K562 (cell line): Measurements from ENCODE around the gene TRIM45. TPM values are rescaled to one million over a fixed set of nuclear protein-coding genes. Genes with fewer than 3 reads are reported as not detected.

Experiments used
- BCOR ChIP-seq: fragments of 450-650 bp; IDR thresholded peaks from 2 replicates; pipeline ENCODE4 v1.6.1; 2016
- COPS2 ChIP-seq: fragments of 450-650 bp; conservative IDR thresholded peaks from 2 replicates; pipeline ENCODE4 v1.6.1; 2016; ENCODE audit warnings: mild to moderate bottlenecking, moderate library complexity
- CSDE1 ChIP-seq, 2 experiments: fragments of 450-650 bp; IDR thresholded peaks; 2 replicates each; pipeline ENCODE4 v1.6.1; 2016; ENCODE audit warnings: mild to moderate bottlenecking in 1 of 2
- DPF2 ChIP-seq: fragments of 450-650 bp; IDR thresholded peaks from 2 replicates; pipeline ENCODE4 v1.6.1; 2016
- EP300 ChIP-seq: IDR thresholded peaks from 2 replicates; pipeline ENCODE4 v1.6.1; 2012; ENCODE audit warnings: low read length, improper control_type of control experiment
- EP400 ChIP-seq: fragments of 450-650 bp; IDR thresholded peaks from 2 replicates; pipeline ENCODE4 v1.6.1; 2017; ENCODE audit warnings: antibody characterized with exemption, mild to moderate bottlenecking, moderate library complexity
- FOXA1 ChIP-seq: fragments of 450-650 bp; IDR thresholded peaks from 2 replicates; pipeline ENCODE4 v1.6.1; 2016; ENCODE audit warnings: mild to moderate bottlenecking, borderline replicate concordance
- FOXJ2 ChIP-seq: fragments of 200-800 bp; sonication (Bioruptor generic); IDR thresholded peaks from 2 replicates; pipeline ENCODE4 v1.6.1; 2016; ENCODE audit warnings: missing genetic modification characterization, missing compliant biosample characterization
- GTF2F1 ChIP-seq: IDR thresholded peaks from 2 replicates; pipeline ENCODE4 v1.6.1; 2011; ENCODE audit warnings: low read depth, low read length, improper control_type of control experiment
- MAFK ChIP-seq: IDR thresholded peaks from 2 replicates; pipeline ENCODE4 v1.6.1; 2011; ENCODE audit warnings: low read length, improper control_type of control experiment
- NR4A1 ChIP-seq, 2 experiments: fragments of 250-450 bp in 1 of 2; fragments of 450-650 bp in 1 of 2; sonication (Bioruptor Pico) in 1 of 2; IDR thresholded peaks; 2 replicates each; pipeline versions ENCODE4 v1.4.0 to v1.6.1; 2016 to 2020; ENCODE audit warnings: mild to moderate bottlenecking in 2 of 2, missing compliant biosample characterization in 1 of 2, missing genetic modification characterization in 1 of 2, moderate library complexity in 1 of 2
- PHB ChIP-seq: fragments of 250-450 bp; sonication (Bioruptor Pico); IDR thresholded peaks from 2 replicates; pipeline ENCODE4 v1.5.0; 2021
- SIRT6 ChIP-seq: IDR thresholded peaks from one replicate; pipeline ENCODE4 v1.6.1; 2012; ENCODE audit warnings: low read depth, mild to moderate bottlenecking, control low read depth, inconsistent platforms, low read length, moderate library complexity
- SMARCE1 ChIP-seq: fragments of 450-650 bp; IDR thresholded peaks from 2 replicates; pipeline ENCODE4 v1.7.1; 2016; ENCODE audit warnings: mild to moderate bottlenecking
- SNRNP70 ChIP-seq: fragments of 200-400 bp; formaldehyde crosslinking; optimal IDR thresholded peaks from 2 replicates; pipeline ENCODE3; 2017; ENCODE audit warnings: low read depth, low read length
- TARDBP ChIP-seq: fragments of 450-650 bp; IDR thresholded peaks from 2 replicates; pipeline ENCODE4 v1.6.1; 2016
- TCF7 ChIP-seq: sonication (generic); IDR thresholded peaks from 2 replicates; pipeline ENCODE4 v1.6.1; 2016; ENCODE audit warnings: antibody characterized with exemption, borderline replicate concordance
- ZSCAN32 ChIP-seq: fragments of 450-650 bp; formaldehyde crosslinking; IDR thresholded peaks from 2 replicates; pipeline ENCODE4 v1.4.0; 2020; ENCODE audit warnings: mild to moderate bottlenecking, moderate library complexity
- polyA plus RNA-seq, 8 experiments: library from polyadenylated mRNA; depleted of rRNA in 4 of 8; stranded (reverse) in 5 of 8; unstranded in 3 of 8; fragments of >200 nt; fragmentation: Nextera tagmentation in 2 of 8; fragmentation: Illumina TruSeq in 1 of 8; extraction: Ambion mirVana in 2 of 8; extraction: Trizol in 1 of 8; gene quantifications; 2 replicates each; pipeline versions ENCODE4 v1.2.1 to v1.2.3, GENCODE V29; 2011 to 2014; ENCODE audit warnings: inconsistent platforms in 1 of 8, missing spikeins in 1 of 8
- total RNA-seq, 7 experiments: library from RNA; depleted of rRNA in 6 of 7; stranded (reverse); fragments of >200 nt in 6 of 7; fragmentation: Illumina TruSeq in 2 of 7; extraction: Trizol in 2 of 7; gene quantifications; 2 replicates each; pipeline versions ENCODE4 v1.2.1 to v1.2.3, GENCODE V29; 2011 to 2021; ENCODE audit warnings: low replicate concordance in 1 of 7
- TF ChIP-seq, protein P1 (sequence below): fragments of 250-450 bp; sonication (Bioruptor Pico); IDR thresholded peaks from 2 replicates; pipeline ENCODE4 v1.9.0; 2021; ENCODE audit warnings: mild to moderate bottlenecking, inconsistent platforms
- TF ChIP-seq, protein P2 (sequence below): fragments of 450-650 bp; conservative IDR thresholded peaks from 2 replicates; pipeline ENCODE4 v1.6.1; 2016; ENCODE audit warnings: missing genetic modification characterization, low read depth, mild to moderate bottlenecking, control low read depth, missing compliant biosample characterization
- TF ChIP-seq, protein P3 (sequence below): IDR thresholded peaks from 3 replicates; pipeline ENCODE4 v1.6.1; 2011; ENCODE audit warnings: borderline replicate concordance, mild to moderate bottlenecking, moderate library complexity; ENCODE audit not compliant: insufficient read length; ENCODE audit errors: extremely low read depth

The TRIM45 gene
- total and polyA plus RNA-seq, 9 of the 15 experiments (the other 6 are each of a cell fraction or from before 2014, with no cell fraction given), result 1.9 to 6.2 (median 3.6) TPM

DNA sequence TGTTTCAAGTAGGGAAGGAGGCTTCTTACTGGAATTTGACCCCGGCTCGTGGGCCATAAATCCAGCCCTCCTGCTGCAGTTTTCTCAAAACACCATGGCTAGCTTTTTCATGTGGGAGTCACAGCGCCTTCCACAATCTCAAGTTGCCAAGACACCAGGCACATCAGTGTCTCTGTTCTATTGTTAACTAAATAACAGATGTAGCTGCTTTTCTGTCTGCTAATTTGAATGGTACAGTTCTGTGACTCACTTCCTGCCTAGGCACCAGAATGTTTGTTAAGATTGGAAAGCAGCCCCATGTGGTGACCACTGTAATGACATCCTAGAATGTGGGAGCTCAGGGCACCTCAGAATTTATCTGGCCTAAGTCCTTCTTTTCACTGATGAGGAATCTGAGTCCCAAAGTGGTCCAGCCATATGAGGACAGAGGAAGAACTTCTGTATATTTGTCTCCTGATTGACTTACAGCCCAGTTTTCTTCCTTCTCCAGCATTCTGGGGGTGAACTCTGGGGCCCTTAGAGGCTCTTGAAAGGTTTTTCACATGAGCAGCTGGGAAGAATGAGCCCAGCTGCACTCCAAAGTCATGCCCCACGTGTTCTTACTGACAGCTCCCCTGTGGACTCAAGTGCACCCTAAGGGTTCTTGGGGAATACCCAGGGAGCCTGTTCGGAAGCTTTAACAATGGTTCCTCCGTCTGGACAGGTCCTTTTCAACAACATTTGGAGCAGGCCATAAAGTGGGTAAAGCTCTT is 27.5 kb downstream of the TRIM45 start (continued):
- TF ChIP-seq, protein P1, sequence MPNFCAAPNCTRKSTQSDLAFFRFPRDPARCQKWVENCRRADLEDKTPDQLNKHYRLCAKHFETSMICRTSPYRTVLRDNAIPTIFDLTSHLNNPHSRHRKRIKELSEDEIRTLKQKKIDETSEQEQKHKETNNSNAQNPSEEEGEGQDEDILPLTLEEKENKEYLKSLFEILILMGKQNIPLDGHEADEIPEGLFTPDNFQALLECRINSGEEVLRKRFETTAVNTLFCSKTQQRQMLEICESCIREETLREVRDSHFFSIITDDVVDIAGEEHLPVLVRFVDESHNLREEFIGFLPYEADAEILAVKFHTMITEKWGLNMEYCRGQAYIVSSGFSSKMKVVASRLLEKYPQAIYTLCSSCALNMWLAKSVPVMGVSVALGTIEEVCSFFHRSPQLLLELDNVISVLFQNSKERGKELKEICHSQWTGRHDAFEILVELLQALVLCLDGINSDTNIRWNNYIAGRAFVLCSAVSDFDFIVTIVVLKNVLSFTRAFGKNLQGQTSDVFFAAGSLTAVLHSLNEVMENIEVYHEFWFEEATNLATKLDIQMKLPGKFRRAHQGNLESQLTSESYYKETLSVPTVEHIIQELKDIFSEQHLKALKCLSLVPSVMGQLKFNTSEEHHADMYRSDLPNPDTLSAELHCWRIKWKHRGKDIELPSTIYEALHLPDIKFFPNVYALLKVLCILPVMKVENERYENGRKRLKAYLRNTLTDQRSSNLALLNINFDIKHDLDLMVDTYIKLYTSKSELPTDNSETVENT (CRISPR knock-in tag), result no peak
- TF ChIP-seq PHB (no peak), FOXJ2 (tag) (no peak), NR4A1 (CRISPR knock-in tag; IDR thresholded peaks at IDR 0.05) (no peak), NR4A1 (tag; IDR thresholded peaks at IDR 0.05) (no peak), SNRNP70 (no peak), TARDBP (no peak), EP400 (no peak), SMARCE1 (peak; percentile 14; the same call in 1 of the 2 replicates), ZSCAN32 (CRISPR knock-in tag) (no peak), TCF7 (no peak), EP300 (0 out of 2 replicates have a peak, but pooled peaks have one; percentile 20), GTF2F1 (no peak), CSDE1 (IDR thresholded peaks at IDR 0.05) (no peak), MAFK (no peak), BCOR (no peak), DPF2 (peak; percentile 28), SIRT6 (no peak), FOXA1 (no peak), COPS2 (no peak)
- TF ChIP-seq, protein P2, sequence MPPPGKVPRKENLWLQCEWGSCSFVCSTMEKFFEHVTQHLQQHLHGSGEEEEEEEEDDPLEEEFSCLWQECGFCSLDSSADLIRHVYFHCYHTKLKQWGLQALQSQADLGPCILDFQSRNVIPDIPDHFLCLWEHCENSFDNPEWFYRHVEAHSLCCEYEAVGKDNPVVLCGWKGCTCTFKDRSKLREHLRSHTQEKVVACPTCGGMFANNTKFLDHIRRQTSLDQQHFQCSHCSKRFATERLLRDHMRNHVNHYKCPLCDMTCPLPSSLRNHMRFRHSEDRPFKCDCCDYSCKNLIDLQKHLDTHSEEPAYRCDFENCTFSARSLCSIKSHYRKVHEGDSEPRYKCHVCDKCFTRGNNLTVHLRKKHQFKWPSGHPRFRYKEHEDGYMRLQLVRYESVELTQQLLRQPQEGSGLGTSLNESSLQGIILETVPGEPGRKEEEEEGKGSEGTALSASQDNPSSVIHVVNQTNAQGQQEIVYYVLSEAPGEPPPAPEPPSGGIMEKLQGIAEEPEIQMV, result no peak
- TF ChIP-seq, protein P3, sequence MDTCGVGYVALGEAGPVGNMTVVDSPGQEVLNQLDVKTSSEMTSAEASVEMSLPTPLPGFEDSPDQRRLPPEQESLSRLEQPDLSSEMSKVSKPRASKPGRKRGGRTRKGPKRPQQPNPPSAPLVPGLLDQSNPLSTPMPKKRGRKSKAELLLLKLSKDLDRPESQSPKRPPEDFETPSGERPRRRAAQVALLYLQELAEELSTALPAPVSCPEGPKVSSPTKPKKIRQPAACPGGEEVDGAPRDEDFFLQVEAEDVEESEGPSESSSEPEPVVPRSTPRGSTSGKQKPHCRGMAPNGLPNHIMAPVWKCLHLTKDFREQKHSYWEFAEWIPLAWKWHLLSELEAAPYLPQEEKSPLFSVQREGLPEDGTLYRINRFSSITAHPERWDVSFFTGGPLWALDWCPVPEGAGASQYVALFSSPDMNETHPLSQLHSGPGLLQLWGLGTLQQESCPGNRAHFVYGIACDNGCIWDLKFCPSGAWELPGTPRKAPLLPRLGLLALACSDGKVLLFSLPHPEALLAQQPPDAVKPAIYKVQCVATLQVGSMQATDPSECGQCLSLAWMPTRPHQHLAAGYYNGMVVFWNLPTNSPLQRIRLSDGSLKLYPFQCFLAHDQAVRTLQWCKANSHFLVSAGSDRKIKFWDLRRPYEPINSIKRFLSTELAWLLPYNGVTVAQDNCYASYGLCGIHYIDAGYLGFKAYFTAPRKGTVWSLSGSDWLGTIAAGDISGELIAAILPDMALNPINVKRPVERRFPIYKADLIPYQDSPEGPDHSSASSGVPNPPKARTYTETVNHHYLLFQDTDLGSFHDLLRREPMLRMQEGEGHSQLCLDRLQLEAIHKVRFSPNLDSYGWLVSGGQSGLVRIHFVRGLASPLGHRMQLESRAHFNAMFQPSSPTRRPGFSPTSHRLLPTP, result no peak
